A673 (cell line): ENCODE data around the gene SNX18.

Experiments
- EZH2 ChIP-seq: fragments of 200-600 bp; sonication (generic); IDR thresholded peaks from 2 replicates; pipeline ENCODE4 v1.6.1; 2017; ENCODE audit warnings: borderline replicate concordance, low read depth, mild to moderate bottlenecking, mixed read lengths, antibody characterized with exemption, low read length; ENCODE audit not compliant: poor library complexity, severe bottlenecking
- TF ChIP-seq, protein P1 (sequence below): fragments of 300-800, 200-600 bp; sonication (generic); conservative IDR thresholded peaks from 2 replicates; pipeline ENCODE4 v1.5.1; 2017; ENCODE audit warnings: low read depth, mild to moderate bottlenecking, antibody characterized with exemption, low read length, moderate library complexity, mixed read lengths

DNA sequence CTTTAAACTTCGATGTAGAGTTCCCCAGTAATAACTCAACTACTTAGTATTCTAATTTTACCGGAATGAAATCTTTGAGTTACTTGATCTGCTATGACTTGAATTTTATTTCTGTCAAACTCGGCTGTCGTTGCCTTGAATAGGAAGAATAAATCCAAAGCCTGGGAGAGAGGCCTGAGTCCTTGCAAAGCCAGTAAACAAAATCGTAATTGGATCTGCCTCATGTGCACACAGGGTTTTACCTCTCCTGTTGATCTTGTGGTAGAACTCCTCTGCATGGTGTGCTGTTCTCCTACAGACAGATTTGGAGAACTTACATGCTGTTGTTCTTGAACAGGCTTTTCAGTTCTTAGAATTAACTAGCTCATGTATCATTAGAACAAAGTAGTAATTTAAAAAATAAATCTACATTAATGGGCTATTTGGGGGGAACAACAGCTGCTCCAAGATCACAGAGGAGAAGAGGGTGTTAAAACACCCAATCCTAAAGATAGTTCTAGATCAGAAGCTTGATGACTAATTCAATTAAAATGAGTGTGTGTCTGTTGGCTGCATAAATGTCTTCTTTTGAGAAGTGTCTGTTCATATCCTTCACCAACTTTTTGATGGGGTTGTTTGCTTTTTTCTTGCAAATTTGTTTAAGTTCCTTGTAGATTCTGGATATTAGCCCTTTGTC is 33.2 kb upstream of the SNX18 start:
- TF ChIP-seq, protein P1, sequence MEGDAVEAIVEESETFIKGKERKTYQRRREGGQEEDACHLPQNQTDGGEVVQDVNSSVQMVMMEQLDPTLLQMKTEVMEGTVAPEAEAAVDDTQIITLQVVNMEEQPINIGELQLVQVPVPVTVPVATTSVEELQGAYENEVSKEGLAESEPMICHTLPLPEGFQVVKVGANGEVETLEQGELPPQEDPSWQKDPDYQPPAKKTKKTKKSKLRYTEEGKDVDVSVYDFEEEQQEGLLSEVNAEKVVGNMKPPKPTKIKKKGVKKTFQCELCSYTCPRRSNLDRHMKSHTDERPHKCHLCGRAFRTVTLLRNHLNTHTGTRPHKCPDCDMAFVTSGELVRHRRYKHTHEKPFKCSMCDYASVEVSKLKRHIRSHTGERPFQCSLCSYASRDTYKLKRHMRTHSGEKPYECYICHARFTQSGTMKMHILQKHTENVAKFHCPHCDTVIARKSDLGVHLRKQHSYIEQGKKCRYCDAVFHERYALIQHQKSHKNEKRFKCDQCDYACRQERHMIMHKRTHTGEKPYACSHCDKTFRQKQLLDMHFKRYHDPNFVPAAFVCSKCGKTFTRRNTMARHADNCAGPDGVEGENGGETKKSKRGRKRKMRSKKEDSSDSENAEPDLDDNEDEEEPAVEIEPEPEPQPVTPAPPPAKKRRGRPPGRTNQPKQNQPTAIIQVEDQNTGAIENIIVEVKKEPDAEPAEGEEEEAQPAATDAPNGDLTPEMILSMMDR = no peak
- TF ChIP-seq EZH2 = no peak
